ENCODE results near the gene SLC15A5.
A peak's percentile ranks its signal among the peaks of the same experiment; 100 is the strongest.

Gene SLC15A5

GRCh38 chr12:16168078-16168477 lies 109.4 kb downstream of the SLC15A5 start:
- DNase-seq: no peak

- DNase-seq: no peak
These were observed 110.7 kb downstream of the SLC15A5 start for GRCh38 chr12:16166563-16167470.

- DNase-seq: peak; percentile 14 to 59
These were observed 112.0 kb downstream of the SLC15A5 start for GRCh38 chr12:16165506-16165905.

GRCh38 chr12:16163901-16164300 lies 113.6 kb downstream of the SLC15A5 start:
- no peak for DNase-seq

- no peak for DNase-seq
These were observed 114.3 kb downstream of the SLC15A5 start for GRCh38 chr12:16163146-16163545.

- DNase-seq: no peak
These were observed 117.9 kb downstream of the SLC15A5 start for GRCh38 chr12:16159571-16159970.

GRCh38 chr12:16158050-16158449 lies 119.4 kb downstream of the SLC15A5 start:
- no peak for DNase-seq

GRCh38 chr12:16155938-16156337 lies 121.5 kb downstream of the SLC15A5 start:
- no peak for DNase-seq

- DNase-seq: no peak
These were observed 122.5 kb downstream of the SLC15A5 start for GRCh38 chr12:16154990-16155389.

- no peak for DNase-seq
These were observed 124.4 kb downstream of the SLC15A5 start for GRCh38 chr12:16152885-16153673.

GRCh38 chr12:16150276-16150675 lies 127.2 kb downstream of the SLC15A5 start:
- no peak for DNase-seq

- no peak for DNase-seq
These were observed 128.5 kb downstream of the SLC15A5 start for GRCh38 chr12:16148938-16149337.
